BE2C (cell line): ENCODE data around the gene KSR1.

Experiments used
- DNase-seq: peaks from one replicate; pipeline ENCODE4 v3.0.0-alpha.2; 2020
- H3K27me3 ChIP-seq: fragments of 250-450 bp; sonication (Bioruptor Pico); 2 replicates; pipeline ENCODE4 v1.5.1; 2020; ENCODE audit warnings: mild to moderate bottlenecking
- H3K36me3 ChIP-seq: fragments of 250-450 bp; sonication (Bioruptor Pico); 2 replicates; pipeline ENCODE4 v1.5.1; 2020; ENCODE audit warnings: mild to moderate bottlenecking
- H3K4me1 ChIP-seq: fragments of 250-450 bp; sonication (Bioruptor Pico); 2 replicates; pipeline ENCODE4 v1.5.1; 2020
- H3K4me3 ChIP-seq: 2 replicates; pipeline ENCODE4 v1.5.1; 2011; ENCODE audit warnings: low read depth, low read length
- H3K9me3 ChIP-seq: fragments of 250-450 bp; sonication (Bioruptor Pico); 2 replicates; pipeline ENCODE4 v1.5.1; 2020
- CTCF ChIP-seq: IDR thresholded peaks from 2 replicates; pipeline ENCODE4 v1.5.1; 2012; ENCODE audit warnings: mild to moderate bottlenecking, low read depth, low read length

The KSR1 gene

DNA sequence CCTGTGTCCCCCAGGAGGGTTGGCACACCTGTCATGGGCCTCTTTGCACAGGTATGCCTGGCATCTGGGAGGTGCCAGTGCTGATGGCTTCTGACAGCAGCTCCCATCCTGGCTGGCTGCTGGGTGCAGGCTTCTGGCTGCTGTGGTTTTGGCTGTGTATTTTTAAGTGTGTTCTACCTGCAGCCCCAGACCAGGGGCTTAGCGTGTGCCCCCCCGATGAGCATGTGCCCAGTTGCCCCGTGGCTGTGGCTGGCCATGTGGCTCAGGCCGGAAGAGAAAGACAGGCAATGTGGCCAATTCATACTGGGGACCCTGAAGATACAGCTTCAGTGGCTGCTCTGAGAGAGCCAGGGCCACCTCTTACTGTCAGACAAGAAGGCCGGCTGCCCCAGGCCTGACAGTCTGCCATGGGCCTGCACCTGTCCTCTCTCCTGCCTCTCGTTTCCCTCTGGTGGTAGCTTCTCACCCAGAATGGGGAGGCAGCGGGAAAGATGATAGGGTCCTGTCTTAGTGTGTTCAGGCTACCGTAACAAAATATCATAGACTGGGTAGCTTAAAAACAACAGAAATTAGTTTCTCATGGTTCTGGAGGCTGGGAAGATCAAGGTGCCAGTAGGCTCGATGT is 137.1 kb downstream of the KSR1 start:
- no peaks in the 10 kb centered on the region for H3K9me3 ChIP-seq
- peaks cover 7% of the 10 kb centered on the region for H3K4me1 ChIP-seq
- no peak overlapping the region for H3K4me3 ChIP-seq
- H3K27me3 ChIP-seq, result no peaks in the 10 kb centered on the region
- TF ChIP-seq CTCF, result no peak
- H3K36me3 ChIP-seq, result no peaks in the 10 kb centered on the region
- no peak for DNase-seq

DNA sequence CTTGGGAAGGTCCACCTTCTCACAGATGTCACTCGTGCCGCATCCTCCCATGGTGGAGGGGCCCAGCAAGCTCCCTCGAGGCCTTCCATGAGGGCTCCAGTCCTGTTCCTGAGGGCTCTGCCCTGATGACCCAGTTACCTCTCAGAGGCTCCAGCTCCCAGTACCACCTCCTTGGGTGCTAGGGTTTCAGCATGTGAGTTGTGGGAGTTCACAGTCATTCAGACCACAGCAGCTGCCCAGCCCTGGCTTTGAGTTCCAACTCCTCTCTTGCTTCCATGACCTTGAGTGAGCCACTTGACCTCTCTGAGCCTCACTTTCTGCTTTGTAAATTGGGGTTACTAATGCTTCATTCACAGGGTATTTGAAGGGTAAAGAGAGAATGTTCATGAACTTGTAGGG is 137.6 kb downstream of the KSR1 start:
- Histone ChIP-seq H3K9me3 (no peaks in the 10 kb centered on the region), H3K4me1 (peaks cover 7% of the 10 kb centered on the region), H3K27me3 (no peaks in the 10 kb centered on the region), H3K36me3 (no peaks in the 10 kb centered on the region), H3K4me3 (no peak overlapping the region)
- no peak for TF ChIP-seq CTCF
- DNase-seq, result no peak

DNA sequence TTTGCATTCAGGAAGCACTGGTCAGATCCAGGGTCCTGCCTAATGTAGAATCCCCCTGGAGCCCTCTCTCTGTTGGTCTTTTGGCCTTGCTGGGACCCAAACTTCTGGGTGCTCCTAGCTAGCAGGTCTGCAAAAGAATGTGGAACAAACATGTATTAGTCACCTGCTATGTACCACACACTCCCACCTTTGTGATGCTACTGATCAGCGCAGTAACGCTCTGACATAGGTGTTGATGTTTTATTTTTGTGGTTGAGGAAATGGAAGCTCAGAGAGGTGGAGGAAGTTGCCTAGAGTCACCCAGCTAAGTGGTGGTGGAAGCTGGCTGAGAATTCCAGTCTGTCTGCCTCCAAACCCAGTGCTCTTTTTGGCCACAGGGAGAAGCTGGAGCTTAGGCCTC is 139.0 kb downstream of the KSR1 start:
- no peaks in the 10 kb centered on the region for H3K27me3 ChIP-seq
- no peaks in the 10 kb centered on the region for H3K9me3 ChIP-seq
- no peaks in the 10 kb centered on the region for H3K36me3 ChIP-seq
- TF ChIP-seq CTCF, result no peak
- H3K4me1 ChIP-seq, result peaks cover 7% of the 10 kb centered on the region
- H3K4me3 ChIP-seq, result no peak overlapping the region
- no peak for DNase-seq

- DNase-seq, result no peak
- H3K4me3 ChIP-seq, result no peak overlapping the region
- no peaks in the 10 kb centered on the region for H3K36me3 ChIP-seq
- peaks cover 7% of the 10 kb centered on the region for H3K4me1 ChIP-seq
- H3K27me3 ChIP-seq, result no peaks in the 10 kb centered on the region
- TF ChIP-seq CTCF, result no peak
- no peaks in the 10 kb centered on the region for H3K9me3 ChIP-seq
Measured at GRCh38 chr17:27596096-27596495, 139.8 kb downstream of the KSR1 start.

DNA sequence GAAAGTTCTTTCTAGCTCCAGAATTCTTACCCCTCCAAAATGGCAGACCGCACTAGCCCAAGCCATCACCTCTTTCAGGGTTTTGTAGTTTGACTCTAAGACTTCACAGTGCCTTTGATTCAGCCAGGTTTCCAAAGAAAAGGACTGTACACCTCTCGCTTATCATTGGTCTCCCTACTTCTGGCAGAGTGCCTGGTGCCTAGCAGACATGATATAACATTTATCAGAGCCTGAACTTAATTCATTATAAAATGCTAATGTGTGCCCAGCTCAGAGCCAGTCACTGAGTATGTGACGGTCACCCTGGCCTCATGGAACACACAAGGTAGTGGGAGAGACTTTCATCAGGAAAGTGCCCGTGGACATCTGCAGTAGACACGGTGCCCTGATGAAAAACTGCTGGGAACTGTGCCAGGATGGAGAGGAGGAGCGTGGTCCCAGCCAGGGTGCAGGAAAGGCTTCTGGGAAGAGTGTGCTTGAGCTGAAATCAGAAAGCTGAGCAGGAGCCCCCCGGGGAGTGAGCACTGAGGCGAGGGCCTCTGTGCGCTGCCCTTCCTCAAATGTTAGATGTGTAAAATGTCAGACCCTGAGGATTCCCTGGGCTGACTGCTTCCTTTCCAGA is 140.4 kb downstream of the KSR1 start:
- Histone ChIP-seq H3K27me3 (no peaks in the 10 kb centered on the region), H3K4me3 (no peak overlapping the region), H3K36me3 (no peaks in the 10 kb centered on the region), H3K9me3 (no peaks in the 10 kb centered on the region), H3K4me1 (peaks cover 7% of the 10 kb centered on the region)
- peak; percentile 52 for DNase-seq
- TF ChIP-seq CTCF, result no peak

DNA sequence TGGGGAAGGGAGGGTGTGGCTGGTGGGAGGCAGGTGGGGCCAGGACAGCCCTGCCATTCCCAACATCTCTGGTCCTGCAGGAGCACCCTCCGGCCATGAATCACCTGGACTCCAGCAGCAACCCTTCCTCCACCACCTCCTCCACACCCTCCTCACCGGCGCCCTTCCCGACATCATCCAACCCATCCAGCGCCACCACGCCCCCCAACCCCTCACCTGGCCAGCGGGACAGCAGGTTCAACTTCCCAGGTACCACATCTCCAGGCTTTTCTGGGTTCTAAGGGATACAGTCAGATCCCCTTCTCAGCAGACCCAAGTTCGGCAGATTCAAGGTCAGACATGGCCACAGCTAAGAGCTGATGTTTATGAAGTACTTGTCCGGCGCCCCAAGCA is 140.9 kb downstream of the KSR1 start:
- H3K4me3 ChIP-seq, result no peak overlapping the region
- H3K9me3 ChIP-seq, result no peaks in the 10 kb centered on the region
- no peaks in the 10 kb centered on the region for H3K27me3 ChIP-seq
- no peak for DNase-seq
- peaks cover 7% of the 10 kb centered on the region for H3K4me1 ChIP-seq
- TF ChIP-seq CTCF, result no peak
- H3K36me3 ChIP-seq, result no peaks in the 10 kb centered on the region
